RWPE1 (cell line): Measurements from ENCODE around the gene PIWIL1.

Source experiments
- CTCF ChIA-PET: fragments of 350-600 bp; sonication (Branson Sonifier 250); formaldehyde crosslinking; extraction: SDS; loops from one replicate; lab custom pipeline; 2021; lab: Yijun Ruan, JAX
- POLR2A ChIA-PET: fragments of 400-600 bp; formaldehyde crosslinking; extraction: SDS; loops from one replicate; lab custom pipeline; 2020; ENCODE audit warnings: antibody characterized with exemption; ENCODE audit not compliant: low non-redundant PET; lab: Yijun Ruan, JAX
- DNase-seq: peaks from one replicate; pipeline ENCODE4 v3.0.0; 2012; ENCODE audit warnings: low spot score
- H3K27ac ChIP-seq: fragments of 450-650 bp; 2 replicates; pipeline ENCODE4 v1.5.1; 2017
- CTCF ChIP-seq: fragments of 450-650 bp; conservative IDR thresholded peaks from 2 replicates; pipeline ENCODE4 v1.5.1; 2017; ENCODE audit warnings: low read depth, mild to moderate bottlenecking

PIWIL1 gene

GRCh38 chr12:130316251-130316650, 21.4 kb upstream of the PIWIL1 start:
- TF ChIP-seq CTCF = no peak
- no peak for DNase-seq
- ChIA-PET CTCF (interaction anchor here (0.7 to 1.8 kb wide), 4 partner anchors 18 to 403 kb away, joined by 3 to 7 read pairs (median 3); no protein-coding TSS in a partner anchor), POLR2A (no interaction called here)
- H3K27ac ChIP-seq = no peak overlapping the region

- CTCF ChIA-PET = interaction anchor here (1.8 kb wide), 1 partner anchor 294 kb away, joined by 4 read pairs; no protein-coding TSS in a partner anchor
- DNase-seq = no peak
- H3K27ac ChIP-seq = no peak overlapping the region
- POLR2A ChIA-PET = no interaction called here
- no peak for TF ChIP-seq CTCF
These were observed 17.2 kb upstream of the PIWIL1 start for GRCh38 chr12:130320536-130320935.

GRCh38 chr12:130322263-130322662, 15.4 kb upstream of the PIWIL1 start:
- TF ChIP-seq CTCF = no peak
- DNase-seq = no peak
- H3K27ac ChIP-seq = no peak overlapping the region
- CTCF ChIA-PET = interaction anchor here (0.6 kb wide), 1 partner anchor 149 kb away, joined by 3 read pairs; no protein-coding TSS in a partner anchor
- POLR2A ChIA-PET = no interaction called here

GRCh38 chr12:130330685-130331084, 7.0 kb upstream of the PIWIL1 start:
- TF ChIP-seq CTCF = no peak
- no peak for DNase-seq
- CTCF ChIA-PET = interaction anchor here (0.9 kb wide), 1 partner anchor 283 kb away, joined by 3 read pairs; no protein-coding TSS in a partner anchor
- POLR2A ChIA-PET = no interaction called here
- no peak overlapping the region for H3K27ac ChIP-seq

- no peak for TF ChIP-seq CTCF
- ChIA-PET CTCF (interaction anchor here (0.9 to 1.5 kb wide), 2 partner anchors 283 to 300 kb away, joined by 3 to 4 read pairs; no protein-coding TSS in a partner anchor), POLR2A (no interaction called here)
- DNase-seq = no peak
- H3K27ac ChIP-seq = no peak overlapping the region
These were observed 6.5 kb upstream of the PIWIL1 start for GRCh38 chr12:130331146-130331545.

- POLR2A ChIA-PET = no interaction called here
- H3K27ac ChIP-seq = no peak overlapping the region
- CTCF ChIA-PET = interaction anchor here (1.1 kb wide), 1 partner anchor 17 kb away, joined by 3 read pairs; no protein-coding TSS in a partner anchor
- no peak for DNase-seq
- no peak for TF ChIP-seq CTCF
These were observed 4.3 kb upstream of the PIWIL1 start for GRCh38 chr12:130333341-130333740.
